ENCODE results near the gene CD300A. TPM values are rescaled to one million over a fixed set of nuclear protein-coding genes. Genes with fewer than 3 reads are reported as not detected.

The CD300A gene
- total RNA-seq, 1 experiment from 2014 or later: 0.45 TPM

- intact Hi-C loops (cut with micrococcal nuclease; ENCODE audit: unreplicated experiment): no loop called here
- BruUV-seq (replicated peaks): no TSS peak
- Mint-ChIP-seq H3K4me1 (ENCODE audit: low read depth, unreplicated experiment) (no peaks in the 10 kb centered on the region), H3K36me3 (ENCODE audit: insufficient read depth, unreplicated experiment) (no peaks in the 10 kb centered on the region), H3K9me3 (ENCODE audit: low read depth, unreplicated experiment) (no peaks in the 10 kb centered on the region), H3K27me3 (ENCODE audit: unreplicated experiment) (peaks cover 60% of the 10 kb centered on the region), H3K27ac (ENCODE audit: unreplicated experiment) (no peak overlapping the region), H3K4me3 (ENCODE audit: low read depth, unreplicated experiment) (no peak overlapping the region)
- no peak for DNase-seq
- TF ChIP-seq CTCF (IDR thresholded peaks at IDR 0.05; ENCODE audit: unreplicated experiment): no peak
- CTCF ChIA-PET: no interaction called here
Measured at GRCh38 chr17:74508156-74508555, 41.7 kb downstream of the CD300A start.

DNA sequence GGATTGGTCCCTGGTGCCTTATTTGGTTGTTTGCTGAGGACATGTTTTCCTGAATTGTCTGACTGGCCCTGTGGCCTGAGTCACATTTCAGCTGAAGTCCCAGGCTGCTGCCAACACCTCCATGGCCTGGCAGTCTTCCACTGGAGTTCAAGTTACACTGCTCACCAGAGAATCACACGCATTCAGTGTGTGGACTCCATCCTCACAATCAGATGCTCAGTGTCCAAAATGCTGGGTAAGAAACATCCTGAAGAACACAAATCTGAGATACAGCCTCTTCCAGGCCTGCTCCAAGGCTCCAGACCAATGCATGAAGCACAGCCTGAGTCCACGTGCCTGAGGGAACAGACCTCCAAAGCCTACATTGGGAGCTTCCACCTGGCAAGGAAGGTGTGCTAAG is 45.6 kb downstream of the CD300A start:
- no peak overlapping the region for H3K4me3 Mint-ChIP-seq (ENCODE audit: low read depth, unreplicated experiment)

GRCh38 chr17:74512624-74513091 is 46.2 kb downstream of the CD300A start:
- CTCF ChIA-PET: no interaction called here
- Mint-ChIP-seq H3K27me3 (ENCODE audit: unreplicated experiment) (peaks cover 100% of the 10 kb centered on the region), H3K36me3 (ENCODE audit: insufficient read depth, unreplicated experiment) (peaks cover 20% of the 10 kb centered on the region), H3K27ac (ENCODE audit: unreplicated experiment) (no peak overlapping the region), H3K4me1 (ENCODE audit: low read depth, unreplicated experiment) (no peaks in the 10 kb centered on the region), H3K4me3 (ENCODE audit: low read depth, unreplicated experiment) (no peak overlapping the region), H3K9me3 (ENCODE audit: low read depth, unreplicated experiment) (peaks cover 3% of the 10 kb centered on the region)
- no peak for TF ChIP-seq CTCF (IDR thresholded peaks at IDR 0.05; ENCODE audit: unreplicated experiment)
- no TSS peak for BruUV-seq (replicated peaks)
- intact Hi-C loops (cut with micrococcal nuclease; ENCODE audit: unreplicated experiment): no loop called here
- DNase-seq: no peak

More for the DNA sequence above, 45.6 kb downstream of the CD300A start:
- peaks cover 3% of the 10 kb centered on the region for H3K9me3 Mint-ChIP-seq (ENCODE audit: low read depth, unreplicated experiment)
- H3K27me3 Mint-ChIP-seq (ENCODE audit: unreplicated experiment): peaks cover 99% of the 10 kb centered on the region
- DNase-seq: no peak
- peaks cover 20% of the 10 kb centered on the region for H3K36me3 Mint-ChIP-seq (ENCODE audit: insufficient read depth, unreplicated experiment)
- TF ChIP-seq CTCF (IDR thresholded peaks at IDR 0.05; ENCODE audit: unreplicated experiment): no peak
- H3K27ac Mint-ChIP-seq (ENCODE audit: unreplicated experiment): no peak overlapping the region
- CTCF ChIA-PET: no interaction called here
- H3K4me1 Mint-ChIP-seq (ENCODE audit: low read depth, unreplicated experiment): no peaks in the 10 kb centered on the region
- BruUV-seq (replicated peaks): no TSS peak
- intact Hi-C loops (cut with micrococcal nuclease; ENCODE audit: unreplicated experiment): no loop called here

DNA sequence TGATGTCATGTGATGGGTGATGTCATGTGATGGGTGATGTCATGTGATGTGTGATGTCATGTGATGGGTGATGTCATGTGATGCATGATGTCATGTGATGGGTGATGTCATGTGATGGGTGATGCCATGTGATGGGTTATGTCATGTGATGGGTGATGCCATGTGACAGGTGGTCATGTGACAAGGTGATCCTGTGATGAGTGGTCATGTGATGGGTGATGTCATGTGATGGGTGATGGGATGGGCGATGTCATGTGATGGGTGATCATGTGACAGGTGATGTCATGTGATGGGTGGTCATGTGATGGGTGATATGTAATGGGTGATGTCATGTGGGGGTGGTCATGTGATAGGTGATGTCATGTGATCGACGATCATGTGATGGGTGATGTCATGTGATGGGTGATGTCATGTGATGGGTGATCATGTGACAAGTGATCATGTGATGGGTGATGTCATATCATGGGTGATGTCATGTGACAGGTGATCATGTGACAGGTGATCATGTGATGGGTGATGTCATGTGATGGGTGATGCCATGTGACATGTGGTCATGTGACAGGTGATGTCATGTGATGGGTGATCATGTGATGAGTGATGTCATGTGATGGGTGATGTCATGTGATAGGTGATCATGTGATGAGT is 47.7 kb downstream of the CD300A start:
- TF ChIP-seq CTCF (IDR thresholded peaks at IDR 0.05; ENCODE audit: unreplicated experiment): no peak
- peak overlapping the region; percentile 98 for H3K27ac Mint-ChIP-seq (ENCODE audit: unreplicated experiment)
- BruUV-seq (replicated peaks): no TSS peak
- intact Hi-C loops (cut with micrococcal nuclease; ENCODE audit: unreplicated experiment): no loop called here
- H3K27me3 Mint-ChIP-seq (ENCODE audit: unreplicated experiment): peaks cover 98% of the 10 kb centered on the region
- H3K4me3 Mint-ChIP-seq (ENCODE audit: low read depth, unreplicated experiment): peak overlapping the region; percentile 48
- DNase-seq: peak; percentile 16
- no peaks in the 10 kb centered on the region for H3K4me1 Mint-ChIP-seq (ENCODE audit: low read depth, unreplicated experiment)
- CTCF ChIA-PET: no interaction called here
- H3K36me3 Mint-ChIP-seq (ENCODE audit: insufficient read depth, unreplicated experiment): peaks cover 20% of the 10 kb centered on the region
- peaks cover 5% of the 10 kb centered on the region for H3K9me3 Mint-ChIP-seq (ENCODE audit: low read depth, unreplicated experiment)
